ENCODE data around the gene FCN1.

- TF ChIP-seq POLR2AphosphoS5 (IDR thresholded peaks at IDR 0.05; ENCODE audit: low read depth, low read length) (no peak), TAF1 (IDR thresholded peaks at IDR 0.05; ENCODE audit: borderline replicate concordance, insufficient read depth, low read length) (no peak), REST (IDR thresholded peaks at IDR 0.05; ENCODE audit: insufficient read depth in 1 of 2, low read depth in 2 of 2, low read length in 2 of 2) (no peak), SIN3A (IDR thresholded peaks at IDR 0.05; ENCODE audit: borderline replicate concordance, insufficient read depth, low read length) (no peak)
These were observed 45.3 kb upstream of the FCN1 start for GRCh38 chr9:134962973-134963364.

All from PFSK-1 (cell line).